ENCODE data around the gene HS1BP3. TPM values are rescaled to one million over a fixed set of nuclear protein-coding genes. Genes with fewer than 3 reads are reported as not detected.
A peak's percentile ranks its signal among the peaks of the same experiment; 100 is the strongest.

HS1BP3 gene
- total RNA-seq, 1 donor from 2014 or later: 21.0 TPM

DNA sequence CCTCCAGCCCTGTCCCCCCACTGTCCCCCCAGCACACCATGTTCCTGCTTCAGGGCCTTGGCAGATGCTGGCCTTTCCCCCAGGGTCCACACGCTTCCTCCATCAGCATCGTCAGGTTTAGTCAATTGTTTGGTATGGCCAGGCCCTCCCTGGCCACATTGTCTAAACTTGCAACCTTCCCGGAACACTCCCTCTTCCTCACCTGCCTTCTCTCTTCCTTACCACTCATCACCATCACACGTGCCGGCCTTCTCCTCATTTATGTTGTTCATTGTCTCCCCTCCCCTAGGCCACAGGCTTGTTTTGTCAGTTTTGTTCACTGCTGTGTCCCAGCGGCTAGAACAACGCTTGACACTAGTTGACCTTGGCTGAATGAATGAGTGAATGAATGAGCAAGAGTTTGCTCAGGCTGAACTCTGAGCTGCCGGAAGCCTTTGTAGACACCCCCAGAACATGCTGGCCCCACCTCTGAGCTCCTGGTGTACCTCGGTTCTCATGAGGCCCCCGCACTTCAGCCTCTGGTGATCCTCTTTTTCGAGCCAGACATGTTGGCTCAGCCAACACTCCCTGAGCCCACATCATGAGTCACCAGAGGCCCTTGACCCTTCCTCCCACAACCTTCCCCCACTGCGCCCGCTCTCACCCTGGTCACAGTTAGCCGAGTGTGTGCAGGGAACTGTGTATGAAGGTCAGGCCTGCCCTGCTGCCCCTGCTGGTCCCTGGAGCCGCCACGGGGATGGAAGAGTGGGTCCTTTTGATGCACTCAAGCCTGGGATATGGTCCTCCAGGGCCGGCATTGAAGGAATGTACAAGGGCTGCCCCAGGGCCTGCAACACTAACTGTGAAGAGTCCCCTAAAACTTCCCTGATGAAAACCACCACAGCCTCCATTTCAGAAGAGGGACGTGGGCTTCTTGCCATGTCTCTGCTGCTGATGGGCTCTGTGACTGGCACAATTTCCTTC, 57.5 kb downstream of the HS1BP3 start:
- H3K27ac Mint-ChIP-seq (ENCODE audit: unreplicated experiment): peak overlapping the region; percentile 99

DNA sequence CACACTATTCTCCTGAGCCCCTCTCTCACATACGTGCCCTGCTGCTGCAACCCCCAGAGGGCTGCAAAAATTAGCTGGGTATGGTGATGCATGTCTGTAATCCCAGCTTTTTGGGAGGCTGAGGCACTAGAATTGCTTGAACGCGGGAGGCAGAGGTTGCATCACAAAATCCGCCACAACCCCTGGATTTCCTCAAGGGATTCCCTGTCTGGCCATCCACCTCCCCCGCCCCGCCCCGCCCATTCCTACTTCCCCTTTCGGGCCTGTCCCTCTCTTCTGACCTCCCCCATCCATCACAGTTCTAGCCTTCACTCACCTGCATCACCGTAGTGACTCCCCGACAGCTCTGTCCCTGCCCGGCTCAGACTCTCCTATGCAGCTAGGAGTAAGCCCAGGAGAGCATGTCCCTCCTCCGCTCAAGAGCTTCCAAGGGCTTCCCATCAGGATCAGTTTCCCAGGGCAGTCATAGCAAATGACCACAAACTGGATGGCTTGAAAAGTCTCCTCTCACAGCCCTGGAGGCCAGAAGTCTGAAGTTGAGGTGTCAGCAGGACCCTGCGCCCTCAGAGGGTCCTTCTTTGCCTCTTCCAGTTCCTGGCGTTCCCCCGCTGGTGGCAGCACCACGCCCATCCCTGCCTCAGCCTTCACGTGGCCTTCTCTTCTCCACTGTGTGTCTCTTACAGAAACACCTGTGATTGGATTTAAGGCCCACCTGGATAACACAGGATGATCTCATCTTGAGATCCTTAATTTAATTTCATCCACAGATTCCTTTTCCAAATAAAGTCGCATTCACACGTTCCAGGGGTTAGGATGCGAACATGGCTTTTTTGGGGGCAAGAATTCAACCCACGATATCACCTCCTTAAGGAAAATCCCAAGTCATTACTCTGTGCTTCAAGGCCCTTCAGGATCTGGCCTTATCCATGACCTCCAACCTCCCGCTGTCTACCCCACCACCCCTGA, 58.5 kb downstream of the HS1BP3 start:
- Histone ChIP-seq H3K27me3 (ENCODE audit: insufficient read depth, low read length) (no peaks in the 10 kb centered on the region), H3K79me2 (ENCODE audit: insufficient read depth, low read length) (no peaks in the 10 kb centered on the region), H3K9me3 (ENCODE audit: insufficient read depth, low read depth, low read length) (no peaks in the 10 kb centered on the region), H4K20me1 (ENCODE audit: insufficient read depth, low read length) (no peaks in the 10 kb centered on the region), H3K4me3 (ENCODE audit: insufficient read depth, low read depth, low read length) (no peak overlapping the region), H3K4me1 (ENCODE audit: insufficient read depth, low read length) (peaks cover 62% of the 10 kb centered on the region), H3K9ac (ENCODE audit: low read length) (peak overlapping the region; percentile 65), H3K4me2 (ENCODE audit: low read length) (peak overlapping the region; percentile 66), H3K27ac (ENCODE audit: low read depth, low read length) (peak overlapping the region; percentile 85), H3K36me3 (ENCODE audit: insufficient read depth, low read length) (no peaks in the 10 kb centered on the region), H2AFZ (ENCODE audit: low read depth, low read length) (no peak overlapping the region)
- Mint-ChIP-seq H3K9me3 (ENCODE audit: unreplicated experiment) (no peaks in the 10 kb centered on the region), H3K4me1 (ENCODE audit: low read depth, unreplicated experiment) (peaks cover 56% of the 10 kb centered on the region), H3K36me3 (ENCODE audit: low read depth, unreplicated experiment) (no peaks in the 10 kb centered on the region), H3K4me3 (ENCODE audit: unreplicated experiment) (no peak overlapping the region), H3K27me3 (ENCODE audit: low read depth, unreplicated experiment) (no peaks in the 10 kb centered on the region), H3K27ac (ENCODE audit: unreplicated experiment) (no peak overlapping the region)
- TF ChIP-seq, protein P1, sequence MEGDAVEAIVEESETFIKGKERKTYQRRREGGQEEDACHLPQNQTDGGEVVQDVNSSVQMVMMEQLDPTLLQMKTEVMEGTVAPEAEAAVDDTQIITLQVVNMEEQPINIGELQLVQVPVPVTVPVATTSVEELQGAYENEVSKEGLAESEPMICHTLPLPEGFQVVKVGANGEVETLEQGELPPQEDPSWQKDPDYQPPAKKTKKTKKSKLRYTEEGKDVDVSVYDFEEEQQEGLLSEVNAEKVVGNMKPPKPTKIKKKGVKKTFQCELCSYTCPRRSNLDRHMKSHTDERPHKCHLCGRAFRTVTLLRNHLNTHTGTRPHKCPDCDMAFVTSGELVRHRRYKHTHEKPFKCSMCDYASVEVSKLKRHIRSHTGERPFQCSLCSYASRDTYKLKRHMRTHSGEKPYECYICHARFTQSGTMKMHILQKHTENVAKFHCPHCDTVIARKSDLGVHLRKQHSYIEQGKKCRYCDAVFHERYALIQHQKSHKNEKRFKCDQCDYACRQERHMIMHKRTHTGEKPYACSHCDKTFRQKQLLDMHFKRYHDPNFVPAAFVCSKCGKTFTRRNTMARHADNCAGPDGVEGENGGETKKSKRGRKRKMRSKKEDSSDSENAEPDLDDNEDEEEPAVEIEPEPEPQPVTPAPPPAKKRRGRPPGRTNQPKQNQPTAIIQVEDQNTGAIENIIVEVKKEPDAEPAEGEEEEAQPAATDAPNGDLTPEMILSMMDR (IDR thresholded peaks at IDR 0.05; ENCODE audit: insufficient read depth, low read depth, low read length): no peak
- no peak for TF ChIP-seq EZH2 (IDR thresholded peaks at IDR 0.05; ENCODE audit: insufficient read depth, low read length)
- FAIRE-seq (no peak), DNase-seq (ENCODE audit: low read depth) (no peak)

More for the DNA sequence above, 57.5 kb downstream of the HS1BP3 start:
- Histone ChIP-seq H3K27me3 (ENCODE audit: insufficient read depth, low read length) (no peaks in the 10 kb centered on the region), H3K9ac (ENCODE audit: low read length) (peak overlapping the region; percentile 65), H2AFZ (ENCODE audit: low read depth, low read length) (peak overlapping the region; percentile 45), H3K4me3 (ENCODE audit: insufficient read depth, low read depth, low read length) (no peak overlapping the region), H3K27ac (ENCODE audit: low read depth, low read length) (peak overlapping the region; percentile 85), H3K79me2 (ENCODE audit: insufficient read depth, low read length) (no peaks in the 10 kb centered on the region), H3K9me3 (ENCODE audit: insufficient read depth, low read depth, low read length) (no peaks in the 10 kb centered on the region), H4K20me1 (ENCODE audit: insufficient read depth, low read length) (no peaks in the 10 kb centered on the region), H3K36me3 (ENCODE audit: insufficient read depth, low read length) (no peaks in the 10 kb centered on the region), H3K4me2 (ENCODE audit: low read length) (peak overlapping the region; percentile 66), H3K4me1 (ENCODE audit: insufficient read depth, low read length) (peaks cover 66% of the 10 kb centered on the region)
- H3K36me3 Mint-ChIP-seq (ENCODE audit: low read depth, unreplicated experiment): no peaks in the 10 kb centered on the region
- DNase-seq (ENCODE audit: low read depth) (peak; percentile 91), FAIRE-seq (no peak)
- H3K4me1 Mint-ChIP-seq (ENCODE audit: low read depth, unreplicated experiment): peaks cover 60% of the 10 kb centered on the region
- H3K27me3 Mint-ChIP-seq (ENCODE audit: low read depth, unreplicated experiment): no peaks in the 10 kb centered on the region
- no peak for TF ChIP-seq EZH2 (IDR thresholded peaks at IDR 0.05; ENCODE audit: insufficient read depth, low read length)
- H3K9me3 Mint-ChIP-seq (ENCODE audit: unreplicated experiment): no peaks in the 10 kb centered on the region
- peak overlapping the region; percentile 30 for H3K4me3 Mint-ChIP-seq (ENCODE audit: unreplicated experiment)

All from astrocyte (in vitro differentiated cells and primary cell).